Measurements from ENCODE around the gene MCRS1.
"Not testable (repeated sequence)": the region's sequence is repeated elsewhere in the genome, so short reads cannot be mapped to it uniquely, and the experiment has no call there.

The MCRS1 gene

DNA sequence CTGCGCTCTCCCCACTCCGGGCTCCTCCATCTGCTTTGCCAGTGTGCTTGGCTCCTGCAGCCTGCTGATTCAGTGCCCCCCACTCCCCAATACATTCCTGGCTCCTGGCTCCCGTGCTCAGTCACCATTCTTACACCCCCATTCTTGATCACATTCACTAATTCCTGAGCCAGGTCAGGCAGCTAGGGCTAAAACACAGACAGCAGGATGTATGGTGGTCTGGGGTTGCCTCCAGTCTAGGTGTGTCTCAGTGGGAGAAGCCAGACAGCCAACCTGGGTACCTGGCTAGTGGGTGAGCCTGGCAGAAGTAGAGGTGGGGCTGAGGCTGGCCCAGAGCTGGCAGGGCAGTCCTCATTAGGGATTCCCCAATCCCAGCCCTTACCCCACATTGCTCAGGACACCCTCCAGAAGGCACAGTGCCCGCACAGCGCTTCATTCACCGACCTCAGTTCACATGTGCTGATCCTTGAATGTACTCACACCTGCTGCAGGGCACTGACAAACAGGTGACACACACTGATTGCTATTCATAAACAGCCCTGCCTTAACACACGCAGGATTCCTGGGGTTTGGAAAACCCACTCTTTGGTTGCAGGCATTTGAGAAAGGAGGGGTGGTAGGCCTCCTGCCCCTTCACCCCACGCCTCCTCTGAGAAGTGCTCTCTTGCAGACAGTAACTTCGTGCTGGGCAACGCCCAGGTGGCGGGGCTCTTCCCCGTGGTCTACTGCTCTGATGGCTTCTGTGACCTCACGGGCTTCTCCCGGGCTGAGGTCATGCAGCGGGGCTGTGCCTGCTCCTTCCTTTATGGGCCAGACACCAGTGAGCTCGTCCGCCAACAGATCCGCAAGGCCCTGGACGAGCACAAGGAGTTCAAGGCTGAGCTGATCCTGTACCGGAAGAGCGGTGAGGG, 27.5 kb downstream of the MCRS1 start:
- DNase-seq (ENCODE audit: low read depth in 2 of 2), result no peak

DNA sequence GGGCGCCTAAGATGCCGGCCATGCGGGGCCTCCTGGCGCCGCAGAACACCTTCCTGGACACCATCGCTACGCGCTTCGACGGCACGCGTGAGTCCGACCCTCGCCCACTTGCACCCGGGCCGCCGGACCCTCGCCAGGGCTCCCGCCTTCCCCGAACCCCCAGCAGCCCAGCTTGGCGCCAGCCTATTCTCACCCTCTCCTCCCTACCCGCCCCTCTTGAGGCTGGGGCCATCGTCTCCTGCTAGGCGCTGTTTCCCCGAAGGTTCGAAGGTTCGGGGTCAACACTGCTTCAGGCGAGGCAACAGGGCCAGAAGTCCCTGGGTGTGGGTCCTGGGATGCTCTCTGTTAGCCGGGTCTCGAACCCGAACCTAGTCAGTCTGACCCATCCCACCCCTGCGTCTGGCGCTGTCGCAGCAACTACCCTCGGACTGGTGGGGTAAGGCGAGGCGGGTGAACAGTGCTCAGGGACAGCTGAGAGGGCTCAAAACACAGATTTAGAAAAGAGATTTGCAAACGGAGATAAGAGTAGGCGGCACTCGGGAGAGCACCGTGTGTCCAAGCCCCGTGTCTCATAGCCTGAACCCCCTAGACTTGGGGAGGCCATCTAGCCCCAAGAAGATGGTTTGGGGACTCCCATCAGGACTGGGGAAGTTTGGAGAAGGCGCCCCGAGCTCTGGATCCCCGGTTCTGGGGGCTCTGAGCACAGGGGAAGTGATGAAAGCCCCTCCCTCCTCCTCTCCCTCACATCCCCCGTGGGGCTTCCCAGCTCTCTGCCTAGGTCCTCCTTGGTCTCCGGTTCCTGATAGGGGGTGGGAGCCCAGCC, 28.3 kb downstream of the MCRS1 start:
- no peak for DNase-seq (ENCODE audit: low read depth in 2 of 2)

DNA sequence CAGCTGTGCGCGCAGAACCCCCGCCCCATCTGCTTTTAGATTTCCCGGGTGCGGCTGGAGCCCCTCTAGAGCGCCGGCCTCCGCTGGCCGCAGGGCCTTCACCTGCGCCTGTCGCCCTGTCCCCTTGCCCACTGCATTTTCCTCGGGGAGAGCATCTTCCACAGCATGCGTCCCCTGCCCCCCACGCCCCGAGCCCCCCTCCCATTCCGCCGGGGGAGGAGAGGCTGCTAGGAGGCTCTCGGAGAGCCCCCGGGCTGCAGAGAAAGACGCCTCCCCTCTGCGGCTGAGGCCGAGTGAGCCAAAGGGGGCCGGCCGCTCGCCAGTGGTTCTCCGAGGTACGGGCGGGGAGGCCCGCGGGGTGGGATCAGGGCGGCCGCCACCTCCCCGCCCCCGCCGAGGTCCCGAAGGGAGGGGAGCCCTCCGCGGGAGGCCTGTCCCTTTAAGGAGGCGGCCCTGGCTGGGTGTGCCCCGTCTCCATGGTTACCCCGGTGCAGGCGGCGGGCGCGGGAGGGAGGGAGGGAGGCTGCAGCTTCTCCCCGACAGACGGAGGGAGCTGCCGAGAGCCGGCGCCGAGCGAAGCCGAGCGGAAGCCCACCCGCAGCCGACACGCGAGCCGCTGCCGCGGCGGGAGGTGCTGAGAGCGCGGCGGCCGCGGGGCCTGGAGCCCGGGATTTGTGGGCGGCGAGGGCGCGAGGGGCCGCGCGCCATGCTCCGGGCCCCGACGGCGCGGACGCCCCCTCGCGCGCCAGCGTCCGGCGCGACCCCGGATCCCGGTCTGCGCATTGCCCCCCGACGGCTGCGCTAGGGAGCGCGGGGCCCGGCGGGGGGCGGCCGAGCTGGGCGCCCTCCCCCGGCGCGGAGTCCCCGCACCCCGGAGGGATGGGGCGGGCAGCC, 29.2 kb downstream of the MCRS1 start, which contains the start of gene KCNH3:
Gene KCNH3 (plus strand): TSS at position 521 of the 894 bp plus-strand sequence. CDS start 387 bp downstream, outside the sequence.
- DNase-seq (ENCODE audit: low read depth in 2 of 2), result peak; percentile 72 to 79

DNA sequence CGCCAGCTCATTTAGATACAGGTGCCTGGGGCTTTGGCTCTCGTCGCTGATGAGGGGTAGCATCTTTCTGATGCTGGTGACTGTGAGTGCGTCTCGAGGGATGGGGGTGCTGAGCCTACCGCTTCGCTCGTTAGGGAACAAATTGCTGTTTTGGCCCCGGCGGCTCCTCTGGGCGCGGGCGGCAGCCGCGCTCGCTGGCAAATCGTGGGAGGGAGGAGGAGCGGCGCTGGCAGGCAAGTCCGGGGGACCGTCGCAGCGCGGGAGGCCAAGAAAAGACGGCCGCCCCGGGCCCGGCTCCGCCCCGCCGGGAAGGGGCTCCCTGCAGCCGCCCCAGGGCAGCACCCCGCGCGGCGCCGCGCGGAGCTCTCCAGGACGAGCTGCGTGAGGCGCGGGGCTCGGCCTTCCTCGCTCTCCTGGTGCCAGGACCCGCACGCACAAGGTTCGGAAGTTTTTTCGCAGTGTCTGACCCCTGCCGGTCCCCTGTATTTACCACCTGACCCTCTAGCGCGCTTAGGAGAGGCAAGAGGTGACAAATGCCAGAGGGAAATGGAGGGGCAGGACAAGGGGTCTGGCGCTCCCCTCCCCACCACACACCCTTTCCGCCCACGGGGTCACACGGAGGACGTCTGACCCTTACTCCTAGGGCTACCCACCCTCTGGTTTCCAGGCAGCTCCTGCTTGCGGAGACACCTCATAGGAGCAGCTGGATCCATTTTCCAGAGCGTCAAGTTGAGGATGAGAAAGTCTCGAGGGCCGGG, 30.0 kb downstream of the MCRS1 start:
- peak; percentile 17 to 21 for DNase-seq (ENCODE audit: low read depth in 2 of 2)

DNA sequence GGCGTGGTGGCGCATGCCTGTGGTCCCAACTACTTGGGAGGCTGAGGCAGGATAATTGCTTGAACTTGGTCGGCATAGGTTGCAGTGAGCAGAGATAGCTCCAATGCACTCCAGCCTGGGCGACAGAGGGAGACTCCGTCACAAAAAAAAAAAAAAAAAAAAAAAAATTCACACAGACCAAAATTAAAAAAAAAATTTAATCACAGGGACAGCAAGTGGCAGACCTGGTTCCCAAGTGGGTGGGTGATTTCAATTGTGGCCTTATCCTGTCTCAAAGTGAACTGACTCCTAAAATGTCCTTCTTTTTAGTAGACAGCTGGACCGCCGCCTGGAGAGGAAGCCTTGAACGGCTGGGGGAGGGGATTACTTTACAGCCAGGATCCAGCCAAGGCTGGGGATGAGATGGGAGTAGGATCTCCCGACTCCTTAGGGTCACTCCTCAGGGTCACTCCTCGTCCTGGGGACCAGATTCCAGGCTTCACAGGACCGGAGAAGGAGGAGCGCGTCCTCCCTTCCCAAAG, 30.7 kb downstream of the MCRS1 start:
- no peak for DNase-seq (ENCODE audit: low read depth in 2 of 2)

DNA sequence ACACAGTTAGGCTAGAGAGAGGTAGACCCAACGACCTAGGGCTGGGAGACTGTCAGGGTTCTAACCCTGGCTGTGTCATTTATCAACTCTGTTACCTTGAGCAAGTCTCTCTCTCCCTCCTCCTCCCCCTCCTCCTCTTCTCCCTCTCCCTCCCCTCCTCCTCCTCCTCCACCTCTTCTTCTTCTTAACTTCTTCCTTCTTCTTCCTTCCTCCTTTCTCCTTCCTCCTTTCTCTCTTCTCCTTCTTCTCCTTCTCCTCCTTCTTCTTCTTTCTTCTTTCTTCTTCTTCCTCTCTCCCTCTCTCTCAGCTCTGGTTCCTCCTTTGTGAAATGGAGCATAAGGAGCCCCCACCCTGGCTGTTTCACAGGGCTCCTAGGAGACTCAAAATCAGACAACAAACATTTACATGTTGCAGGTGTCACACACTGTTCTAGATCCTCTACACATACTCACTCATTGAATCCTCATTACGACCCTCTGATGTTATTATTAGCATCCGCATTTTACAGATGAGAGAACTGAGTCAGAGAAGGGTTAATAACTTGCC, 31.3 kb downstream of the MCRS1 start:
- DNase-seq (ENCODE audit: low read depth in 2 of 2), result no peak

DNA sequence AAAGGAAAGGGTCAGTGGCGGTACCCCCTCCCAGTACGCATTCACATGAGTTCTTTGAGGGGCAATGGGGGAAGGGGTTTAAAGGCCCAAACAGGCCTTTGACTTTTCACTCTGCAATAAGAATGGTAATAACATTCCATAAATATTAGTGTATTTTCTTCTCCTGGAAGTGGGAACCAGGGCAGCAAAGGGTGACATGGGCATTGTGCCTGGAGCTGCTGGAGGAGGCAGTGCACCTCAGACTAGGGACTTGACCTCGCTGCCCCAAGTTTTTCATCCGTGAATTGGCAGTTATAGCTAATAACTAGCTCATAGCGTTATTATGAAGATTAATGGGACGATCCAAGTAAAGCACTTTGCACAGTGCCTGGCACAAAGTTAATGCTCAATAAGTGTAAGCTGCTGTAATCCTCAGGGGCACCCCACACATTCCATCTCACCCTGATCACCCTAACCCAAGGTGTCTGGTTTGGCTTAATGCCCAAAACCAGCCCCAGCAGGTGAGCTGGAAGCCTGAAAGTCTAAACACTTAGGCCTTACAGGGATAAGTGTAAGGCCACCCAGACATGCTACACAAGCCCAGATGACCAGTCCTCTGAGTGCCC, 31.9 kb downstream of the MCRS1 start:
- no peak for DNase-seq (ENCODE audit: low read depth in 2 of 2)

DNA sequence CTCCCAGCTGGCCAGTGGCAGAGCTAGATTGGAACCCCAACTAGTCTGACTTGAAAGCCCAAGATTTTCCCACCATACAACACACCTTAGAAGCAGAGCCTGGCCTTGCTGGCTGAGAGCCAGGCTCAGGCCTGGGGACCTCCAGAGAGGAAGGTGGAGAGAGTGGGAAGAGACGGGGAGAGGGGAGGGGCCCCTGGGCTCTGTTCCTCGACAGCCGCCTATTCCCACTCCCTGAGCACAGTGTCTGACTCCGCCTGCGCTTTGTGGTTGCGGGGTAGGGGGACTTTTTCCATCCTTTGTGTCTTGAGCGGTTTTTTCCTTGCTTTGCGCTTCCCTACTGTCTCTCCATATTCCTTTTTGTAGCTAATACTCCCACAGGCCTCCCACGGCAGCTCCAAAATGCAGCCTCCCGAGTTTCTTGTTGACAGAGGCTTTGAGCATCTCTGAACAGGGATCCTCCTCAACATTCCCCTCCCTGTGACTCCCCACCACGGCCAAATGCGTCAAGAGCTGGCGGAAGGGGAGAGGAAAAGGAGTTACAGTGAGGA, 33.1 kb downstream of the MCRS1 start:
- DNase-seq (ENCODE audit: low read depth in 2 of 2), result no peak

DNA sequence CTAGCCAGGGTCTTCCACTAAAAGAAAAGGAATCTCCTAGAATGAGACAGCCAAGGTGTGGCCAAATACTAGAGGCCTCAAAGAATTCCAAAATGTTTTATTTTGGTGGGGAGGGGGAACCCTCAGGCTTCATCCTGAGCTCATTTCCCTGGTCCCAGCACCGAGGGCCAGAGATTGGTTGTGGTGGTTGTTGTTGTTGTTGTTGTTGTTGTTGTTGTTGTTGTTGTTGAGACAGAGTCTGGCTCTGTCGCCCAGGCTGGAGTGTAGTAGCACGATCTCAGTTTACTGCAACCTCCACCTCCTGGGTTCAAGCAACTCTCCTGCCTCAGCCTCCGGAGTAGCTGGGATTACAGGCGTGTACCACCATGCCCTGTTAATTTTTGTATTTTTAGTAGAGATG, 33.8 kb downstream of the MCRS1 start:
- not testable (repeated sequence) for DNase-seq (ENCODE audit: low read depth in 2 of 2)

DNA sequence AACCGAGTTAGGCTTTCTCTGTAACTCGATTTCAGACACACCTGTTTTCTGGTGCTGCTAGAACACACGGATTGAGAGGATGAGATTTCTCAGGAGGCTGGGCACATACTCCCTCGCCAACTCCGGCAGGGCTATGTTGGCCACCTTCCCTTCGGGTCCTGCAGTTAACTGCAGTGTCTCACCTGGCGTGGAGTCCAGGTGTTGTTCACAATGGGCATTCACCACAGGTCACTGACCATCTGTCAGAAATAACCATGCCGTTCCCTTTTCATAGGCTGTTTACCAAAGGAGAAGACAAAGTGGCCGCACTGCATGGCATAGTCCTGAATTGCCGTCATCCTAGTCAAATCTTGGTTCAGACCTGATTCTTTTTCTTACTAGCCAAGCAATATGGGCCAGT, 34.6 kb downstream of the MCRS1 start:
- DNase-seq (ENCODE audit: low read depth in 2 of 2), result no peak

DNA sequence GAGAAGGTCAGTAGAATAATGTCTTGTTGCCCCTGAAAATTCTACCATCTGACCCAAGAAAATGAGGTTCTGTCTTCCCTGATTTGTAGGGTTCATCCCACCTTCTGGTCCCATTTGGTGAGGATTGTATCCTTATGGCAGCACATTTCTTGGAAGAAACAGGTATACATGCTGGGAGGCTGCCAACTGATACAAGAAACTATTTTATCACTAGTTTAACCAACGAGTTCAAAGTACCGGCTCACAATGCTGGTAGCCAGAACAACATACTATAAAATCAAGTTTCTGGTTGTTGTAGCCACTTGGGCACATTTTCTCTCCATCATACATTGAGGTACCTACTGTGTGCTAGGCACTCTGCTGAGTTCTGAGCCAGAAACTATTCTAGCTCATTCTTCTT, 36.2 kb downstream of the MCRS1 start:
- no peak for DNase-seq (ENCODE audit: low read depth in 2 of 2)

DNA sequence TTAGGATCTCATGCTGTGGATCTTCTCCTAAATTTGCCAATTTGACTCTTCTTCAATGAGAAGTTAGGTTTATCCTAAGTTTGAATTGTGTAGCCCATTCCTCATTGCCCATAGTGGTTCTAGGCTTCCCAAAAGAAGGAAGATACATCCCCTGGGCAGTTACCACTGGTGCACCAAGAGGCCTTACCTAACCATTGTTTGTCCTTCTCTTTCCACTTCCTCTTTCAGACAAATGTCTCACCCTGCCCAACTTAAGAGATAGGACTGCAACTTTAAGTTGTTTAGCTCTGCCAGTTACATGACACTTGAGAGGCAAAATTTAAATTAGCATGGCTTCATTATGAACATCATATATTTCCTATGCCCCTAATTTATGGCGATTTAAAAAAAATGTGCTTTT, 38.5 kb downstream of the MCRS1 start:
- DNase-seq (ENCODE audit: low read depth in 2 of 2), result no peak

DNA sequence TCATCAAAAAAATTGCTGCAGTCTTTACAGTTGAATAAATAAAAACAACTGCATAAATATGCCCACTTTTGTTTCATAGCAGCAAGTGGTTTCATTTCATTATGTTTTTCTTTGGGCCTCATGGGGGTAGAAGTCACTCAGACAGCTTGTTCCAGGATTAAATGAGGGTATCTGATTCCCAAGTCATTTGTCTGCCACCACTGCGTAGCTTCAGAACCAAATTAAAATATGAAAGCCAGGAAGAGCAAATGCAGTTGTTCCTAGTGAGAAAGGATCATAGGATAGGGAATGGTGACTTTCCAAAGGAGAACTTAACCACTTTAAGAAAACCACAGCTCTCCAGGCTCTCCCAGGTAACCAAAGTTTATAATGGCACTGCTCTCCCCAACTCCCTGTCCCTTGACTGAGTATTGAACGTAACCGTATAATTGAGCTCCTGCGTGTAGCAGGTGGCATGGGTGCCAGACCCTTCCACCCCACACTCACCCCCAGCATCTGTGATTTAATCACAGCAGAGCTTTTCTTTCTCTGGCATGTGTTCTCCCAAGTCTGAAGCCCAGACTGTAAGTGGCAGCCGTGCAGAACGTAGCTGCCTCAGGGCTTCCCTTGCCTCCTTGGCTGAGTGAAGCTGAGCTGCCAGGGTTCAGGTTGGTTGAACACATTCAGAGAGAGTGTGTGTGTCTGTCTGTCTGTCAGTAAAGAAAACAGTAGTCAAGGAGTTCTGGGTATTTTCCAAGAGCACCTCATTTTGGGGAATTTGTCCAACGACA, 40.4 kb downstream of the MCRS1 start:
- no peak for DNase-seq (ENCODE audit: low read depth in 2 of 2)

DNA sequence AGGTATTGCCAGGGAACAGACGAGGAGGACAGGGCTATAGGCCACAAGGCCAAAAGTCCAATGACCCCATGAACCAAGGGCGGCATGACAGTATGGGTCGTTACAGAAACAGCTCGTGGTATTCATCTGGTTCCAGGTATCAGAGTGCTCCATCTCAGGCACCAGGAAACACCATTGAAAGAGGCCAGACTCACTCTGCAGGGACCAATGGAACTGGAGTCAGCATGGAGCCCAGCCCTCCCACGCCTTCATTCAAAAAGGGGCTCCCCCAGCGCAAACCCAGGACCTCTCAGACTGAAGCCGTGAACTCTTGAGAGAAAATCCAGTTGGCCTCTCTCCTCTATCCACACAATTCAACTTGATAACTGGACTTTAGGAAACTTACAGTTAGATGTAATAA, 42.0 kb downstream of the MCRS1 start:
- no peak for DNase-seq (ENCODE audit: low read depth in 2 of 2)

DNA sequence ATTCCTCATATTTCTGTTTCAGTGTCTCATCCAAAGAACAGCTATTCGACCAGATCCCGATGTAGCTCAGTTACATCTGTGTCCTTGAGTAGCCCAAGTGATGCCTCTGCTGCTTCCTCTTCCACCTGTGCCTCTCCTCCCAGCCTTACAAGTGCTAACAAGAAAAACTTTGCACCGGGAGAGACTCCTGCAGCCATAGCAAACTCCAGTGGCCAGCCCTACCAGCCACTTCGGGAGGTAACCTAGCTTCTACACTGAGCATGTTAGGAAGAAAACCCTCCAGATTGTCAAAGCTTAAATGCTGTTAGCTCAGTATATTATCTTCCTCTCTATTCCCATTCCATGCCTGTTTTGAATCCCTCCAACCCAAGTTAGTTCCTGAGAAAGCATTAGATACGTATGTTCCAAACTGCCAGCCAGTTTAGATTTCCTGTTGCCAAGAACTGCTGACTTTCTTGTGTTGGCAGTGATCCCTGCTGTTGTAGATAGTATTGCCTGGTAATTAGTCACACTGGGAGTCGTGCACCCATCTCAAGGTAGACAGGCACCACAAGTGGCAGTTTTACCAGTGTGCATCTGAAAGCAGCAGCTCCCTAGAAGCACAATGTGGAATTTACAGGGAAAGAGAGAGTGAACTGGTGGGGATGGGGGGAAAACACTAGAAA, 43.1 kb downstream of the MCRS1 start:
- no peak for DNase-seq (ENCODE audit: low read depth in 2 of 2)

DNA sequence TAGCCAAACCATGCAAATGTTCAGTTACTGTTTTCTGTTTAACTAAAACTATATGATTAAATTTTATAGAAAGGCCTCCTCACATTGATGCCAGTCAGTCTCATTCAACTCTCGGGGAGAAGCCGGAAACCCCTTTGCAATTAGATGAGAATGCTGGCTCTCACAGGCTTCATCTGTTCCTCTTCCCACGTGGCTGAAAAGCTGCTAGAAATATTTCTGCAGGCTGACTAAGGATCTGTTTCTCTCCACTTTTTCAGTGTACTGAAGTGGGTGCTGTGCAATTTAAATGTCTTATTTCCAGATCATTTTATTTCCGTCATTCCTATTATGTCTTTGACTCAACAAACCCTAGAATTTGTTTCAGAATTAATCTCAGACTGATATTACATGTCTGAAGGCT, 46.6 kb downstream of the MCRS1 start:
- no peak for DNase-seq (ENCODE audit: low read depth in 2 of 2)

DNA sequence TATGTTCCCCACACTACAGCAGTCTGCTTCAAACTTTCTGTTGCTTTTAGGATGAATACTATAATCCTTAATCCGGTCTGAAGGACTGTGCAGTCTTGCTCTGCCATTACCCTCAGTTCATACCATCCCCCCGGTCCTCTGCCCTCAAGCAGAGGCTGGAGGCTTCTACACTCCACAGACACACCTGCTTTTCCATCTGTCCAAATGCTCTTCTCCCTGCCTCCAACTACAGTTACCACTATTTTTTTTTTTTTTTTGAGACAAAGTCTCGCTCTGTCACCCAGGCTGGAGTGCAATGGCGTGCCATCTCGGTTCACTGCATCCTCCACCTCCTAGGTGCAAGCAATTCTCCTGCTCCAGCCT, 48.4 kb downstream of the MCRS1 start:
- DNase-seq (ENCODE audit: low read depth in 2 of 2), result no peak

DNA sequence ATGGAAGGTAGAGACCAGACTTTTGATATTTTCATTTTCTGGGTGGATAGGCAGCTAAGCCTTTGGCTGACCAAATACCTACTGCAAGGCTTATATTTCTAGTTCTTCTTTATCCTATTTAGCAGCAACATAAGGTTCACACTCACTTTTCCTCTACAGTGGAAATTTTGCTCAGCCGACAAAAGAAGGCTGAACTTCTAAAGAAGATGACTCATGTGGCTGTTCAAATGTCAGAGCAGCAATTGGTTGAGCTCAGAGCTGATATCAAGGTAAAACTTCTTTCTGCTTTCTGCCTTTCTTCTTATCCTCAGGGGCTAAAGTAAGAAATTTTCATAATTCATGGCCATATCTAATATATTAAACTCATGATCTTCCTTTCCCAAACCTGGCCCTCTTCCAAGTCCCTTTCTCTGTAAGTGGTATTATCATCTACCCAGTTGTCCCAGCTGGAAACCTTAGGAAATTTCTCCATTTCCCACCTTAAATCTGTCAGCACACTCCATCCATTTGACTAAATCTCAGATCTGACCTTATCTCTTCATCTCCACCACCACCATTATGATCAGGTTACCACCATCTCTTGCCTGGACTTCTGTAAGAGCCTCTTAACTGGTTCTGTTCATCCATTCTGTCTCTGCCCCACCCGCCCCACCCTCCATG, 48.9 kb downstream of the MCRS1 start:
- no peak for DNase-seq (ENCODE audit: low read depth in 2 of 2)
